ENCODE measurements around the gene CDC23.

Gene CDC23

GRCh38 chr5:138139781-138140090 lies 73.4 kb downstream of the CDC23 start:
- DNase-seq, result no peak

GRCh38 chr5:138138949-138139780 lies 74.0 kb downstream of the CDC23 start, which contains the start of gene NME5:
TSS of gene NME5 (minus strand) at chr5:138139428. CDS start at chr5:138138780, 648 bp downstream.
- DNase-seq, result peak; percentile 53
